Osteoblast (primary cell): ENCODE measurements around the gene SEPHS1. TPM values are rescaled to one million over a fixed set of nuclear protein-coding genes. Genes with fewer than 3 reads are reported as not detected.
"Not testable (repeated sequence)": the region's sequence is repeated elsewhere in the genome, so short reads cannot be mapped to it uniquely, and the experiment has no call there.

Experiments
- DNase-seq: peaks from one replicate; pipeline ENCODE4 v3.0.0; 2011; ENCODE audit warnings: low spot score, mixed read lengths; ENCODE audit not compliant: insufficient read length; ENCODE audit errors: missing footprints
- H2AFZ ChIP-seq: 2 replicates; pipeline ENCODE4 v1.6.0; 2011; ENCODE audit warnings: mild to moderate bottlenecking, low read length
- H3K27ac ChIP-seq: 2 replicates; pipeline ENCODE4 v1.5.1; 2011; ENCODE audit warnings: mild to moderate bottlenecking, low read depth, low read length, moderate library complexity
- H3K27me3 ChIP-seq: 2 replicates; pipeline ENCODE4 v1.6.0; 2012; ENCODE audit warnings: mild to moderate bottlenecking, control low read depth, inconsistent platforms, low read length, moderate library complexity; ENCODE audit not compliant: insufficient read depth
- H3K36me3 ChIP-seq: 2 replicates; pipeline ENCODE4 v1.5.1; 2011; ENCODE audit warnings: mild to moderate bottlenecking, low read length, control low read depth, moderate library complexity; ENCODE audit not compliant: insufficient read depth
- H3K4me1 ChIP-seq: 2 replicates; pipeline ENCODE4 v1.5.1; 2011; ENCODE audit warnings: mild to moderate bottlenecking, low read length, control low read depth, moderate library complexity; ENCODE audit not compliant: insufficient read depth
- H3K4me2 ChIP-seq: 2 replicates; pipeline ENCODE4 v1.6.0; 2011; ENCODE audit warnings: mild to moderate bottlenecking, low read length; ENCODE audit not compliant: insufficient read depth
- H3K4me3 ChIP-seq: fragments of 200-600 bp; sonication (generic); 3 replicates; pipeline ENCODE4 v1.5.1; 2012; ENCODE audit warnings: mild to moderate bottlenecking, low read length, inconsistent platforms; ENCODE audit not compliant: insufficient read depth
- H3K79me2 ChIP-seq: 2 replicates; pipeline ENCODE4 v1.6.0; 2012; ENCODE audit warnings: mild to moderate bottlenecking, low read length, control low read depth, inconsistent platforms; ENCODE audit not compliant: insufficient read depth
- H3K9me3 ChIP-seq: 2 replicates; pipeline ENCODE4 v1.5.1; 2011; ENCODE audit warnings: low read depth, low read length, control low read depth
- H4K20me1 ChIP-seq: 2 replicates; pipeline ENCODE4 v1.6.0; 2012; ENCODE audit warnings: mild to moderate bottlenecking, low read length, control low read depth; ENCODE audit not compliant: insufficient read depth
- total RNA-seq: library from RNA; depleted of rRNA; stranded (reverse); fragments of >200 nt; gene quantifications from 2 replicates; pipeline ENCODE4 v1.2.3, GENCODE V29; 2012
- TF ChIP-seq, protein P1 (sequence below): IDR thresholded peaks from 2 replicates; pipeline ENCODE4 v1.5.1; 2011; ENCODE audit warnings: mild to moderate bottlenecking, low read depth, low read length, moderate library complexity; ENCODE audit errors: extremely low read depth

Gene SEPHS1
- total RNA-seq, 1 donor = 31.1 TPM

DNA sequence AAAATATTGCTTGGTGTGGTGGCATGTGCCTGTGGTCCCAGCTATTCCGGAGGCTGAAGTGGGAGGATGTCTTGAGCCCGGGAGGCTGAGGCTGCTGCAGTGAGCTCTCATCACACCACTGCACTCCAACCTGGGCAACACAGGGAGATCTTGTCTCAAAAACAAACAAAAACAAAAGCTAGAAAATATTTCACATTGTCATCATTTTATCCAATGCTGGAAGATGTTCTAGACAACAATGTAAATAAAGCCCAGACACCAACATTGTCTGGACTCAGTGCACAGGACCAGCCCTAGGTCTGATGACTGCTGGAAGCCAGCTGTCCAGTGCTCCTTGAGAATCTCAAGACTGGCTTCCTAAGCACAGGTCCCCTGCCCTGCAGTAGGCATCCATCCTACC lies 13.5 kb downstream of the SEPHS1 start:
- Histone ChIP-seq H3K4me1 (no peaks in the 10 kb centered on the region), H3K4me3 (no peak overlapping the region), H3K27ac (no peak overlapping the region), H4K20me1 (no peaks in the 10 kb centered on the region), H3K4me2 (no peak overlapping the region), H3K27me3 (no peaks in the 10 kb centered on the region), H3K9me3 (no peaks in the 10 kb centered on the region), H2AFZ (no peak overlapping the region), H3K36me3 (peaks cover 42% of the 10 kb centered on the region), H3K79me2 (peaks cover 17% of the 10 kb centered on the region)
- TF ChIP-seq, protein P1, sequence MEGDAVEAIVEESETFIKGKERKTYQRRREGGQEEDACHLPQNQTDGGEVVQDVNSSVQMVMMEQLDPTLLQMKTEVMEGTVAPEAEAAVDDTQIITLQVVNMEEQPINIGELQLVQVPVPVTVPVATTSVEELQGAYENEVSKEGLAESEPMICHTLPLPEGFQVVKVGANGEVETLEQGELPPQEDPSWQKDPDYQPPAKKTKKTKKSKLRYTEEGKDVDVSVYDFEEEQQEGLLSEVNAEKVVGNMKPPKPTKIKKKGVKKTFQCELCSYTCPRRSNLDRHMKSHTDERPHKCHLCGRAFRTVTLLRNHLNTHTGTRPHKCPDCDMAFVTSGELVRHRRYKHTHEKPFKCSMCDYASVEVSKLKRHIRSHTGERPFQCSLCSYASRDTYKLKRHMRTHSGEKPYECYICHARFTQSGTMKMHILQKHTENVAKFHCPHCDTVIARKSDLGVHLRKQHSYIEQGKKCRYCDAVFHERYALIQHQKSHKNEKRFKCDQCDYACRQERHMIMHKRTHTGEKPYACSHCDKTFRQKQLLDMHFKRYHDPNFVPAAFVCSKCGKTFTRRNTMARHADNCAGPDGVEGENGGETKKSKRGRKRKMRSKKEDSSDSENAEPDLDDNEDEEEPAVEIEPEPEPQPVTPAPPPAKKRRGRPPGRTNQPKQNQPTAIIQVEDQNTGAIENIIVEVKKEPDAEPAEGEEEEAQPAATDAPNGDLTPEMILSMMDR = no peak
- DNase-seq = no peak

DNA sequence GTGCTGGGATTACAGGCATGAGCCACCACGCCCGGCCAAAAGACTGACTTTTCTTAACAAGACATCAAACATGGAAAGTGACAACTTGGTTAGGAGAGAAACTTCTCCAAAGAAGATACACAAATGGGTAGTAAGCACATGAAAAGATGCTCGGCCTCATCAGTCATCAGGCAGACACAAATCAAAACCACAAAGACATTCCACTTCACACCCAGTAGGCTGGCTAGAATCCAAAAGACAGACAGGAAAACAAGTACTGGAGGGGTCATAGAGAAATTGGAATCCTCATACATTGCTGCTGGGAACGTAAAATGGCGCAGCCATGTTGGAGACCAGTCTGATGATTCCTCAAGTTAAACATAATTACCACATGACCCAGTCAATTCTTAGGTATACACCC lies 16.4 kb downstream of the SEPHS1 start:
- Histone ChIP-seq H3K79me2 (no peaks in the 10 kb centered on the region), H3K27me3 (no peaks in the 10 kb centered on the region), H3K27ac (no peak overlapping the region), H3K9me3 (no peaks in the 10 kb centered on the region), H4K20me1 (no peaks in the 10 kb centered on the region), H2AFZ (no peak overlapping the region), H3K4me3 (no peak overlapping the region), H3K4me2 (no peak overlapping the region), H3K36me3 (peaks cover 54% of the 10 kb centered on the region), H3K4me1 (no peaks in the 10 kb centered on the region)
- TF ChIP-seq, protein P1 = no peak
- DNase-seq = no peak

DNA sequence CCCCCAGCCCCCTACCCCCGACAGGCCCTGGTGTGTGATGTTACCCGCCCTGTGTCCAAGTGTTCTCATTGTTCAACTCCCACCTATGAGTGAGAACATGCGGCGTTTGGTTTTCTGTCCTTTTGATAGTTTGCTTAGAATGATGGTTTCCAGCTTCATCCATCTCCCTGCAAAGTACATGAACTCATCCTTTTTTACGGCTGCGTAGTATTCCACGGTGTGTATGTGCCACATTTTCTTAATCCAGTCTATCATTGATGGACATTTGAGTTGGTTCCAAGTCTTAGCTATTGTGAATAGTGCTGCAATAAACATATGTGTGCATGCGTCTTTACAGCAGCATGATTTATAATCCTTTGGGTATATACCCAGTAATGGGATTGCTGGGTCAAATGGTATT lies 17.1 kb downstream of the SEPHS1 start:
- H2AFZ ChIP-seq, H4K20me1 ChIP-seq, H3K4me3 ChIP-seq, H3K79me2 ChIP-seq, DNase-seq, H3K27ac ChIP-seq, H3K4me2 ChIP-seq, H3K4me1 ChIP-seq, H3K9me3 ChIP-seq, H3K27me3 ChIP-seq: not testable (repeated sequence)
- peaks cover 58% of the 10 kb centered on the region for H3K36me3 ChIP-seq

DNA sequence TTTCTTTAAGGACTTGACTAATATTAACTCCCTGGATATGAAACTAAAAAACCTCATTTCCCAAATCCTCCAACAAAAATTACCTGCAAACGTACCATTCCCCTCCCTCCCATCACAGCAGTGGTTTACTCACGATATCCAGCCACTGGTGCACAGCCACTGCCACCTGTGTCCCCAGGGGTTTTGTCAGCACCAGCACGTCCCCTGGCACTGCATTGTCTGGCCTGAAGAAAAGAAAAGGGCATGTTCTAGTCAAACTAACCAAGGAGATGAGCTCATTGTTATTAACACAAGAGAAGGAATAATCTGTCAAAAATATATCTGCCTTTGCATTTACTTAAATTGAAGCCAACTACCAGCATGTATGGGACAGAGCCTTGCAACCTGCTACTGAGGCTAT lies 18.5 kb downstream of the SEPHS1 start:
- Histone ChIP-seq H3K27ac (no peak overlapping the region), H3K79me2 (no peaks in the 10 kb centered on the region), H3K4me2 (no peak overlapping the region), H3K36me3 (peaks cover 55% of the 10 kb centered on the region), H4K20me1 (no peaks in the 10 kb centered on the region), H3K4me3 (no peak overlapping the region), H2AFZ (no peak overlapping the region), H3K27me3 (no peaks in the 10 kb centered on the region), H3K4me1 (no peaks in the 10 kb centered on the region), H3K9me3 (no peaks in the 10 kb centered on the region)
- DNase-seq = no peak
- TF ChIP-seq, protein P1 = no peak
